ENCODE results near the gene TFDP3.

TFDP3 gene, protein sequence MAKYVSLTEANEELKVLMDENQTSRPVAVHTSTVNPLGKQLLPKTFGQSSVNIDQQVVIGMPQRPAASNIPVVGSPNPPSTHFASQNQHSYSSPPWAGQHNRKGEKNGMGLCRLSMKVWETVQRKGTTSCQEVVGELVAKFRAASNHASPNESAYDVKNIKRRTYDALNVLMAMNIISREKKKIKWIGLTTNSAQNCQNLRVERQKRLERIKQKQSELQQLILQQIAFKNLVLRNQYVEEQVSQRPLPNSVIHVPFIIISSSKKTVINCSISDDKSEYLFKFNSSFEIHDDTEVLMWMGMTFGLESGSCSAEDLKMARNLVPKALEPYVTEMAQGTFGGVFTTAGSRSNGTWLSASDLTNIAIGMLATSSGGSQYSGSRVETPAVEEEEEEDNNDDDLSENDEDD

GRCh38 chrX:133218329-133218728 is at the start of gene TFDP3:
TSS of gene TFDP3 (minus strand) at chrX:133218354. CDS start at chrX:133218259, 95 bp downstream.
- Mint-ChIP-seq H3K27me3 (ENCODE audit: low read depth, poor library complexity) (peaks cover 9% of the 10 kb centered on the region), H3K27ac (no peak within 1 kb of the TSS), H3K4me3 (no peak within 1 kb of the TSS), H3K4me1 (peaks cover 10% of the 10 kb centered on the region), H3K36me3 (ENCODE audit: low read depth) (no peaks in the 10 kb centered on the region), H3K9me3 (no peaks in the 10 kb centered on the region)
- DNase-seq, result no peak
- TF ChIP-seq, protein P1, sequence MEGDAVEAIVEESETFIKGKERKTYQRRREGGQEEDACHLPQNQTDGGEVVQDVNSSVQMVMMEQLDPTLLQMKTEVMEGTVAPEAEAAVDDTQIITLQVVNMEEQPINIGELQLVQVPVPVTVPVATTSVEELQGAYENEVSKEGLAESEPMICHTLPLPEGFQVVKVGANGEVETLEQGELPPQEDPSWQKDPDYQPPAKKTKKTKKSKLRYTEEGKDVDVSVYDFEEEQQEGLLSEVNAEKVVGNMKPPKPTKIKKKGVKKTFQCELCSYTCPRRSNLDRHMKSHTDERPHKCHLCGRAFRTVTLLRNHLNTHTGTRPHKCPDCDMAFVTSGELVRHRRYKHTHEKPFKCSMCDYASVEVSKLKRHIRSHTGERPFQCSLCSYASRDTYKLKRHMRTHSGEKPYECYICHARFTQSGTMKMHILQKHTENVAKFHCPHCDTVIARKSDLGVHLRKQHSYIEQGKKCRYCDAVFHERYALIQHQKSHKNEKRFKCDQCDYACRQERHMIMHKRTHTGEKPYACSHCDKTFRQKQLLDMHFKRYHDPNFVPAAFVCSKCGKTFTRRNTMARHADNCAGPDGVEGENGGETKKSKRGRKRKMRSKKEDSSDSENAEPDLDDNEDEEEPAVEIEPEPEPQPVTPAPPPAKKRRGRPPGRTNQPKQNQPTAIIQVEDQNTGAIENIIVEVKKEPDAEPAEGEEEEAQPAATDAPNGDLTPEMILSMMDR (IDR thresholded peaks at IDR 0.05), result no peak

DNA sequence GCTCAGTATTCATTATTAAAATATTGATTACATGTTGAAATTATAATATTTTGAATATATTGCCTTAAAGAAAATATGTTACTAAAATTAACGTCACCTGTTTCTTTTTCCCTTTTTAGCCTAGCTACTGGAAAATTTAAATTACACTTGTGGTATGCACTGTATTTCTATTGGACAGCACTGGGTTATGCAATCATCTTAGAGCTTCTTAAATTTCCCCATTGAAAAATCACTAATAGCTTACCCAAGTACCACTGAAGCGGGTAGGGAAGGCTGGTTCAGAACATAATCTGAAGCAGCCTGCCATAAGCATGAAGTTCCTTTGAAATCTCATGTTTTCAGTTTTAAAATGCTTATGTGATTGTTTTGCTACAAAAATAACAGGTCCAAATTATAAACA is 49.5 kb upstream of the TFDP3 start:
- Mint-ChIP-seq H3K27me3 (ENCODE audit: low read depth, poor library complexity) (peaks cover 6% of the 10 kb centered on the region), H3K36me3 (ENCODE audit: low read depth) (no peaks in the 10 kb centered on the region), H3K27ac (no peak overlapping the region), H3K9me3 (no peaks in the 10 kb centered on the region), H3K4me1 (peaks cover 57% of the 10 kb centered on the region), H3K4me3 (no peak overlapping the region)
- no peak for DNase-seq
- TF ChIP-seq, protein P1 (IDR thresholded peaks at IDR 0.05), result no peak

- Mint-ChIP-seq H3K4me3 (peak overlapping the region; percentile 23), H3K27me3 (ENCODE audit: low read depth, poor library complexity) (peaks cover 8% of the 10 kb centered on the region), H3K36me3 (ENCODE audit: low read depth) (no peaks in the 10 kb centered on the region), H3K9me3 (no peaks in the 10 kb centered on the region), H3K4me1 (peaks cover 50% of the 10 kb centered on the region), H3K27ac (peak overlapping the region; percentile 94)
- peak; percentile 86 for DNase-seq
- TF ChIP-seq, protein P1 (IDR thresholded peaks at IDR 0.05), result no peak
These were observed 47.2 kb upstream of the TFDP3 start for GRCh38 chrX:133265331-133265730.

GRCh38 chrX:133258481-133258880 is 40.3 kb upstream of the TFDP3 start:
- TF ChIP-seq, protein P1 (IDR thresholded peaks at IDR 0.05), result no peak
- Mint-ChIP-seq H3K36me3 (ENCODE audit: low read depth) (no peaks in the 10 kb centered on the region), H3K27ac (no peak overlapping the region), H3K9me3 (peaks cover 6% of the 10 kb centered on the region), H3K4me3 (no peak overlapping the region), H3K4me1 (no peaks in the 10 kb centered on the region), H3K27me3 (ENCODE audit: low read depth, poor library complexity) (peaks cover 13% of the 10 kb centered on the region)
- no peak for DNase-seq

- peaks cover 6% of the 10 kb centered on the region for H3K9me3 Mint-ChIP-seq
- TF ChIP-seq, protein P1 (IDR thresholded peaks at IDR 0.05), result no peak
- H3K4me1 Mint-ChIP-seq, result peaks cover 25% of the 10 kb centered on the region
- H3K27me3 Mint-ChIP-seq (ENCODE audit: low read depth, poor library complexity), result peaks cover 14% of the 10 kb centered on the region
- DNase-seq, result no peak
- H3K4me3 Mint-ChIP-seq, result no peak overlapping the region
- H3K36me3 Mint-ChIP-seq (ENCODE audit: low read depth), result no peaks in the 10 kb centered on the region
- H3K27ac Mint-ChIP-seq, result no peak overlapping the region
These were observed 36.5 kb upstream of the TFDP3 start for GRCh38 chrX:133254666-133255065.

- TF ChIP-seq, protein P1 (IDR thresholded peaks at IDR 0.05), result no peak
- Mint-ChIP-seq H3K4me1 (peaks cover 30% of the 10 kb centered on the region), H3K9me3 (peaks cover 31% of the 10 kb centered on the region), H3K27me3 (ENCODE audit: low read depth, poor library complexity) (peaks cover 3% of the 10 kb centered on the region), H3K36me3 (ENCODE audit: low read depth) (peaks cover 10% of the 10 kb centered on the region), H3K27ac (peak overlapping the region; percentile 40), H3K4me3 (no peak overlapping the region)
- no peak for DNase-seq
These were observed 33.0 kb upstream of the TFDP3 start for GRCh38 chrX:133251204-133251603.
